Hepatocyte (in vitro differentiated cells): Measurements from ENCODE around the gene WASHC2A.
"Not testable (repeated sequence)": the region's sequence is repeated elsewhere in the genome, so short reads cannot be mapped to it uniquely, and the experiment has no call there.

Experiments used
- CTCF ChIP-seq: fragments of 200-600 bp; sonication (generic); IDR thresholded peaks from 2 replicates; pipeline ENCODE4 v1.5.1; 2016; ENCODE audit warnings: antibody characterized with exemption, mild to moderate bottlenecking; ENCODE audit not compliant: poor library complexity
- EZH2 ChIP-seq: fragments of 200-600 bp; sonication (generic); IDR thresholded peaks from 2 replicates; pipeline ENCODE4 v1.6.1; 2016; ENCODE audit warnings: antibody characterized with exemption, mild to moderate bottlenecking, borderline replicate concordance
- EZH2phosphoT487 ChIP-seq: fragments of 200-600 bp; sonication (generic); IDR thresholded peaks from one replicate; pipeline ENCODE4 v1.6.1; 2018; ENCODE audit warnings: antibody characterized with exemption, mild to moderate bottlenecking, low read depth, moderate library complexity; ENCODE audit not compliant: unreplicated experiment, severe bottlenecking

- not testable (repeated sequence) for TF ChIP-seq CTCF, EZH2phosphoT487, EZH2
These were observed 23.6 kb downstream of the WASHC2A start for GRCh38 chr10:50091304-50091703.
